CD4-positive, alpha-beta T cell treated with Interleukin-6 at 100 ng/mL for 8 hours (primary cell): ENCODE measurements around the gene MTUS2.

Source experiments
- DNase-seq: peaks from one replicate; pipeline ENCODE4 v3.0.0-alpha.2; 2020; ENCODE audit warnings: mixed read lengths, low spot score

The MTUS2 gene

GRCh38 chr13:29397265-29397664 lies 577.1 kb downstream of the MTUS2 start:
- DNase-seq = no peak

GRCh38 chr13:29402166-29402636 lies 582.1 kb downstream of the MTUS2 start:
- DNase-seq = no peak

GRCh38 chr13:29405401-29405800 lies 585.3 kb downstream of the MTUS2 start:
- DNase-seq = no peak

- DNase-seq = no peak
Measured at GRCh38 chr13:29411481-29411880, 591.3 kb downstream of the MTUS2 start.

GRCh38 chr13:29418026-29418425 lies 597.9 kb downstream of the MTUS2 start:
- no peak for DNase-seq

- DNase-seq = no peak
Measured at GRCh38 chr13:29421118-29421517, 601.0 kb downstream of the MTUS2 start.

- no peak for DNase-seq
Measured at GRCh38 chr13:29422015-29422414, 601.9 kb downstream of the MTUS2 start.

GRCh38 chr13:29423050-29423449 lies 602.9 kb downstream of the MTUS2 start:
- no peak for DNase-seq

DNA sequence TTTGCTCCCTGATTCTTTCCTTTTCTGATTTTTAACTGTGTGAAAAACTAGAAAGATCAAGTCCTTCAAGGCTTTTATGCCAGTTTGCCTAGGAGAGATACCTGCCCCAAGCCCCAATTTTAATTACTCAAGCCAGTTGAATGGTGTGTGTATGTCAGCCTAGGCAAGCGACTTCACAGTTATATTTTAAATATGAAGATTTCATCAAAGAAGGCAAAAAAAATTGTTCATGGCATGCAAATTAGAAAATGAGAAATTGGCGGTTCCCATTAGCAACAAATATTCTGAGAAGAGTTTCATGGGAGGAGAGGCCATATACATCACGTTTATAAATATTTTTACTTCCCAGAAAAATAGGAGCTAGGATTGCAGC lies 607.8 kb downstream of the MTUS2 start:
- no peak for DNase-seq

- DNase-seq = no peak
Measured at GRCh38 chr13:29428310-29429181, 608.4 kb downstream of the MTUS2 start.

- DNase-seq = no peak
Measured at GRCh38 chr13:29429286-29429900, 609.3 kb downstream of the MTUS2 start.

DNA sequence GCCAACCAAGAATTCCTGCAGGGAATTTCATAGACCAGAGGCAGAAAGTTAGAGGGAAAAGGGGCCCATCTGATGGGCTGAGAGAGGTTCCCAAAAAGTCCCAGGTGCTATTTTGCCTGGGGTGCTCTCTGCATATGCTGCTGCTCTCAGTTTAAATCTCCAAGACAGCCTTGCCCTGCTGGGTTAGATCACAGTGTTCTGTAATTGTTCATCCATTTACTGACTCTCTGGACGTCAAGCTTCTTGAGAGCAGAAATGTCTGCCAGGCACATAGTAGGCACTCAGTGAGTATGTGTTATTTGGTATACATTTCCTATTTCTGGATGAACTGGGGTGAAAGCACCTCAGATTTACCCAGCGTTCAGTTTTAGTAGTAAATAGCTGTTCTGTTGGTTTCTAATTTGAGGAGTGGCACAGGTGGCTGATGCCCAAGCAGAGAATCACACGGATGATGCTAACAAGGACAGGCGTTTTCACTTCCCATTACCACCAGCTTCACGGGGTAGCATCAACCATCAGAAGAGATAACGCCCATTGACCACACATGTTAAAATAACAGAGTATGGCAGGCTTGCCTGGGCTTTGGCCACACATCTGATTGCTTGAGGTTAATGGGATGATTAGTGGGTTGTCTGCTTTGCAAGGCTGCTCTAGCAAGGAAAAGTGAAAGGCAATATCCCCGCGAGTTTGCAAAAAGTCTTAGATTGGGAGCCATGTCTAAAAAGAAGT lies 614.2 kb downstream of the MTUS2 start:
- DNase-seq = no peak

- DNase-seq = no peak
Measured at GRCh38 chr13:29435125-29435911, 615.2 kb downstream of the MTUS2 start.

DNA sequence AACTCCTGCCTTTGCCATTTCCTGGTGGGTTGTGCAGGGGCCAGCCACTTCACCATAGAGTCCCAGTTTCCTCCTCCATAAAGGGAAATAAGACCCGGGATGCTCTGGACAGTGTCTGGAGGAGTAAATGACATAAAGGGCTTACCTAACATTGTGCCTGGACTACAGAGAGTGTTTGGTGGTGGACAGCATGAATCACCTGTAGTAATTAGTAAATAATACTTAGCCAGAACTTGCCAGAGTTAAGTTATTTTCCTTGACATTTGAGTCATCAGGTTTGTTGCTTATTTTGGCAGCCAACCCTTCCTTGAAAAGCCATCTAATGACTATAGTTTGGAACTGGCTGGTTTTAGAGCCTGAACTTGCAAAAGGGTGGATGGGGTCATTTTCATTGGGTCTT lies 616.2 kb downstream of the MTUS2 start:
- DNase-seq = no peak

DNA sequence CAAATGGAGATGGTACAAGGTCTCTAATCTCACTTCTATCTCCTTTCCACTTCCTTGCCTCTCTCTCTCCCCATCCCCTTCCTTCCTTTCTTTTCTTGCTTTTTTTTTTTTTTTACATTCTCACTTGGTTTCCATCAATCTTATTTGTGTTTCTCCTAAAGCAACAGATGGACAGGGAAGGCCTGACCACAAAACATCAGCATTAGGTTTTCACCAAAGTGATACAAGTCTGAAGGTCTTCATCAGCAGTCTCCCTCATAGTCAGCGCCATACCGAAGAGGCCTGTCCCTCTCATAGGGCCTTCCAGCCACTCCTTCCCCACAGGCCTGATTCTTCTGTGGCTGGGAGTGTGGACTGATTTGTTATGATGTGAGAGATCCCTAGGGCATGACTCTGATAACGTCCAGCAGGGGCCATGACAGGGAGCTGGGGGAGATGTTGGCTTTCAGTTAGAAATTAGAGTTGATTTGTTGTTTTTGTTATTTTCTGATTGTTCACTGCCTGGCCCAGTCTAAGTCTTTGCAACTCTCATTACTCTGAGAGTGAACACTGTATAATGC lies 616.7 kb downstream of the MTUS2 start:
- no peak for DNase-seq

GRCh38 chr13:29438769-29439168 lies 618.6 kb downstream of the MTUS2 start:
- no peak for DNase-seq

DNA sequence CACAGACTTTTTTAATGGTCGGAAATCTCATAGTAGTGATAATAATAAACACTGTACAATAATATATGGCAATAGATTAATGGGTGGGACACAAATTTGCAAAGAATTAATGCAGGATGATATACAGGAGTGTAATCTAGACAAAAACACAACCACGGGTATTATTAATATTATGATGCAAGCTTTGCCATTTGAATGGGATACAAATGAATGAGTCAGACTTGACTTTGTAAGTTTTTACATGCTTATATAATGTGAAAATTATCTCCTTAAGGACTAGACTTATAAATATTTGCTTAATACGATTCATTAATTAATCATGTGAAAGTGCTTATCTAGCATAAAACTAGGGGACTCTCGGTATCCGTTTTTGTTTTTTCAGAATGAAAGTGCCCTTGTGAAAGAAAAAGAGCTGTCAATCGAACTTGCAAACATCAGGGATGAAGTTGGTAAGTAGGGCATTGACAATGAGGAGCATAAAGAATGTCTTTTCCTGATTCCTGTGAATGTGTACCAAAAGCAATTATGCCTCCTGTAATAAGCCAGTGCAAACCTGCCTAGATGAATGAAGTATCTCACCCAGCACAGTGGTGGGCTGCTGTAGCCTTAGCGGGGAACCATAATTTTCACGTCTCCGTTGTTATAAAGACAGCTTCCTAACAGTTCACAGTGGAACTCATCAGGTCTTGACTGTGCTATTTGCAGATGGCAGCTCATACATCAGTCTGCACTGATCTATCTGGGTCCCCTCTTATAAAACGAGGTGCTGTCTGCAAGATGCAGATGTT lies 619.7 kb downstream of the MTUS2 start:
- no peak for DNase-seq

DNA sequence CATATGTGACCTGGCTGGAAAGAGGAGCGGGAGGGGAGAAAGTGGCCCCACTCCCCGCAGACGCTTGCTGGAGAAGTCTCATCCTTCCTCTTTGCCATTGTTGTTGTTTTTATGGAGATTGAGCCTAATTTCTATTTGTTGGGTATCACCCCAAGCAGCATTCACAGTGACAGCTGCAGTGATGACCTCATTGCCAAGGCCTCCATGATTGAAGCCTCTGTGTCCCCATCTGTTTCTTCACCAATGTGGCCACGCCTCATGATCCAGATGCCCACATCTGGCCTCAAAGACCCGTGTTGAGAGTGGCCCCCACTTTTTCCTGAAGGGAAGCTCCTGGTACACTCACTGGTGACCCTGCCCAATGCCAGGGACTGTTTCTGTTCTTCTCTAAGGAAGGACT lies 621.2 kb downstream of the MTUS2 start:
- DNase-seq = no peak

- DNase-seq = no peak
Measured at GRCh38 chr13:29446016-29446415, 625.9 kb downstream of the MTUS2 start.

GRCh38 chr13:29448174-29448573 lies 628.0 kb downstream of the MTUS2 start:
- DNase-seq = no peak

DNA sequence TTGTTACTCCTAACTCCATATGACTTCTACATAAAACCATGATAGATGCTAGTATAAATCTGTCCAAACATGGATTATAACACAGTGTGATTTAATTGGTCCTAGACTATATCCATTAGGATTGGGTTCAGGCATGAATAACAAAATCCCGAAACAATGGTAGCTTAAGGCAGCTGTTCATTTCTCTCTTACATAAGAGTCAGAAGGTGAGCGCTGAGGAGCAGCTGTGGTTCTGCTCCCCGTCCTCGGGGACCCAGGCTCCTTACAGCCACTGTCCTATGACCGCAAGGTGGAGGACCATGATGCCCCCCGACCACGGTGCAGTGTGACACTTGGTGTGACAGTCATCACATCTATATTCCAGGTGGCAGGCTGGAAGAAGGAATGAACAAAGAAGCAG lies 629.6 kb downstream of the MTUS2 start:
- no peak for DNase-seq
